WTC11 (cell line): ENCODE data around the gene EEF1A1.

ENCODE experiments used
- CREM ChIP-seq: sonication (generic); formaldehyde crosslinking; IDR thresholded peaks from 2 replicates; pipeline ENCODE4 v1.8.1; 2022; ENCODE audit warnings: mild to moderate bottlenecking, missing genetic modification reagents, moderate library complexity
- CTCF ChIP-seq: fragments of 200-600 bp; IDR thresholded peaks from 2 replicates; pipeline ENCODE4 v1.8.0; 2022; ENCODE audit warnings: antibody characterized with exemption
- ETV6 ChIP-seq: sonication (generic); formaldehyde crosslinking; IDR thresholded peaks from 2 replicates; pipeline ENCODE4 v1.8.1; 2022; ENCODE audit warnings: mild to moderate bottlenecking, missing genetic modification reagents
- FOXJ3 ChIP-seq: sonication (generic); formaldehyde crosslinking; IDR thresholded peaks from 2 replicates; pipeline ENCODE4 v1.9.0; 2021; ENCODE audit warnings: missing genetic modification reagents, mild to moderate bottlenecking, borderline replicate concordance
- FOXK1 ChIP-seq: sonication (generic); formaldehyde crosslinking; IDR thresholded peaks from 2 replicates; pipeline ENCODE4 v1.8.0; 2022; ENCODE audit warnings: mild to moderate bottlenecking, moderate library complexity, missing genetic modification reagents
- GRHL2 ChIP-seq: fragments of 250-450 bp; sonication (Bioruptor Pico); IDR thresholded peaks from 2 replicates; pipeline ENCODE4 v1.8.0; 2022; ENCODE audit warnings: mild to moderate bottlenecking, moderate library complexity; ENCODE audit not compliant: insufficient replicate concordance, severe bottlenecking
- MAX ChIP-seq: sonication (generic); formaldehyde crosslinking; IDR thresholded peaks from 2 replicates; pipeline ENCODE4 v1.8.0; 2022; ENCODE audit warnings: mild to moderate bottlenecking, missing genetic modification reagents
- MLX ChIP-seq: sonication (generic); formaldehyde crosslinking; IDR thresholded peaks from 2 replicates; pipeline ENCODE4 v1.8.1; 2023; ENCODE audit warnings: mild to moderate bottlenecking, missing genetic modification reagents, moderate library complexity
- MXD4 ChIP-seq: fragments of 250-450 bp; sonication (Bioruptor Pico); IDR thresholded peaks from 2 replicates; pipeline ENCODE4 v1.8.0; 2021; ENCODE audit warnings: mild to moderate bottlenecking, moderate library complexity, borderline replicate concordance
- NR2C2 ChIP-seq: sonication (generic); formaldehyde crosslinking; IDR thresholded peaks from 2 replicates; pipeline ENCODE4 v1.8.0; 2022; ENCODE audit warnings: mild to moderate bottlenecking, missing genetic modification reagents
- SP1 ChIP-seq: sonication (generic); formaldehyde crosslinking; conservative IDR thresholded peaks from 2 replicates; pipeline ENCODE4 v1.8.1; 2022; ENCODE audit warnings: missing genetic modification reagents
- STAT6 ChIP-seq: sonication (generic); formaldehyde crosslinking; conservative IDR thresholded peaks from 2 replicates; pipeline ENCODE4 v1.8.1; 2023; ENCODE audit warnings: mild to moderate bottlenecking, low read depth, missing genetic modification reagents, moderate library complexity
- ZNF121 ChIP-seq: sonication (generic); formaldehyde crosslinking; IDR thresholded peaks from 2 replicates; pipeline ENCODE4 v1.8.0; 2023; ENCODE audit warnings: missing genetic modification reagents

- TF ChIP-seq CTCF: no peak
- TF ChIP-seq MLX: no peak
- TF ChIP-seq MAX (CRISPR knock-in tag): no peak
- no peak for TF ChIP-seq FOXJ3 (CRISPR knock-in tag)
- no peak for TF ChIP-seq ZNF121 (CRISPR knock-in tag)
- no peak for TF ChIP-seq GRHL2
- TF ChIP-seq FOXK1 (CRISPR knock-in tag): no peak
- TF ChIP-seq CREM (CRISPR knock-in tag): no peak
- no peak for TF ChIP-seq STAT6
- TF ChIP-seq MXD4 (CRISPR knock-in tag): no peak
- TF ChIP-seq ETV6 (CRISPR knock-in tag): no peak
- TF ChIP-seq SP1 (CRISPR knock-in tag): no peak
- TF ChIP-seq NR2C2 (CRISPR knock-in tag): no peak
Measured at GRCh38 chr6:73534628-73535027, 13.8 kb upstream of the EEF1A1 start.
